ENCODE measurements around the gene PRPF39.

PRPF39 gene, protein sequence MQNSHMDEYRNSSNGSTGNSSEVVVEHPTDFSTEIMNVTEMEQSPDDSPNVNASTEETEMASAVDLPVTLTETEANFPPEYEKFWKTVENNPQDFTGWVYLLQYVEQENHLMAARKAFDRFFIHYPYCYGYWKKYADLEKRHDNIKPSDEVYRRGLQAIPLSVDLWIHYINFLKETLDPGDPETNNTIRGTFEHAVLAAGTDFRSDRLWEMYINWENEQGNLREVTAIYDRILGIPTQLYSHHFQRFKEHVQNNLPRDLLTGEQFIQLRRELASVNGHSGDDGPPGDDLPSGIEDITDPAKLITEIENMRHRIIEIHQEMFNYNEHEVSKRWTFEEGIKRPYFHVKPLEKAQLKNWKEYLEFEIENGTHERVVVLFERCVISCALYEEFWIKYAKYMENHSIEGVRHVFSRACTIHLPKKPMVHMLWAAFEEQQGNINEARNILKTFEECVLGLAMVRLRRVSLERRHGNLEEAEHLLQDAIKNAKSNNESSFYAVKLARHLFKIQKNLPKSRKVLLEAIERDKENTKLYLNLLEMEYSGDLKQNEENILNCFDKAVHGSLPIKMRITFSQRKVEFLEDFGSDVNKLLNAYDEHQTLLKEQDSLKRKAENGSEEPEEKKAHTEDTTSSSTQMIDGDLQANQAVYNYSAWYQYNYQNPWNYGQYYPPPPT

DNA sequence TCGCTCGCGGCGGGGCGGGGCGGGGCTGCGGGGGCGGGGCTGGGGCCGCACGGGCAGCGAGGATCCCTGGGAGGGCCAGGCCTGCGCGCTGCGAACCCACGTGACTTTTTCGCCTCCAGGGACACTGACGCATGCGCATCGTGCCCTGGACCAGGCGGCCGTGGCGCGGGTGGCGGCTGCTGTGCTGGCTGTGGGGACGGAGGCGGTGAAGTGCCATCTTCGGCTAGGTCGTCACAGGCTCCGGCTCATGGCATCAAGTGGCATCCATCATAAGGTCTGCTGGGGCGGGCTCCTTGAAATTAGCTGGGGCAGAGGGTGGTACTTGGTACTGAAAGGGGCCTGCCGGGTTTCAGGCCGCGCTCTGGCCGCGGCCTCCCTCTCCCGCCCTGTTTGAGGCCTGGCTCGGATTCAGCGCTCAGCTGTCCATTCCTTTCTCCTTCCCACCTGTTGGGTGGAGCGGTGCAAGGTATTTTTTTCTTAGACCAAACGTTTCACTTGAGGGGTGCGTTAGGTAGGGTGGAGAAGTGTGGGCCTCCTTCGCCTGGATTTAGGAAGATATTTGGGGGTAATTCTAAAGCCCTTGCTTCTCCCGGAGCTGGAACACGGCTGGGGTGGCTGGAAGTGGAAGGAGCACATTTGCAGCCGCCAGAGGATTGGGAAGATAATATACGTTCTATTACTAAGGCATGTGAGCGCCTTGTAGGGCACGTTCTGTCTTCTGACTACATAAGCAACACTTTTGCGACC lies at the start of gene PRPF39:
Gene PRPF39 (plus strand): TSS at position 141 of the 747 bp plus-strand sequence. CDS start 11,124 bp downstream, outside the sequence.
- ChIA-PET POLR2A (interaction anchor here (0.9 to 1.4 kb wide), 3 partner anchors 10 to 122 kb away, joined by 3 to 13 read pairs (median 4); partner anchors contain the start of genes FKBP3, KLHL28 and TOGARAM1), CTCF (interaction anchor here (0.6 kb wide), 1 partner anchor 188 kb away, joined by 3 read pairs; no protein-coding TSS in a partner anchor)
- Histone ChIP-seq H3K27ac (ENCODE audit: extremely low read depth, low read depth, low read length) (peak within 1 kb of the TSS; percentile 90), H3K36me3 (ENCODE audit: control insufficient read depth in 2 of 2, insufficient read depth in 1 of 2, low read length in 2 of 2) (peaks cover 0 to 4% of the 10 kb centered on the region in 2 experiments; a peak in 1 of 3 replicates), H3K4me1 (ENCODE audit: control insufficient read depth, insufficient read depth, low read length) (peaks cover 9% of the 10 kb centered on the region; the same call in 1 of the 2 replicates), H3K9me3 (ENCODE audit: control insufficient read depth, insufficient read depth, low read depth, low read length) (no peaks in the 10 kb centered on the region), H3K4me3 (ENCODE audit: low read depth, low read length) (peak within 1 kb of the TSS; percentile 82)
- no peak for TF ChIP-seq ZSCAN23 (tag by site-specific recombination; IDR thresholded peaks at IDR 0.05)
- TF ChIP-seq BCL11A (tag by site-specific recombination; IDR thresholded peaks at IDR 0.05; ENCODE audit: low read depth), result no peak
- peak; percentile 90 for TF ChIP-seq SCRT1 (tag by site-specific recombination; IDR thresholded peaks at IDR 0.05; ENCODE audit: borderline replicate concordance)
- TF ChIP-seq, protein P1, sequence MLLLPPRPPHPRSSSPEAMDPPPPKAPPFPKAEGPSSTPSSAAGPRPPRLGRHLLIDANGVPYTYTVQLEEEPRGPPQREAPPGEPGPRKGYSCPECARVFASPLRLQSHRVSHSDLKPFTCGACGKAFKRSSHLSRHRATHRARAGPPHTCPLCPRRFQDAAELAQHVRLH (tag by site-specific recombination; IDR thresholded peaks at IDR 0.05), result 0 out of 2 replicates have a peak, but pooled peaks have one; percentile 26
- no peak for TF ChIP-seq ZNF707 (tag by site-specific recombination; IDR thresholded peaks at IDR 0.05)
- TF ChIP-seq, protein P2, sequence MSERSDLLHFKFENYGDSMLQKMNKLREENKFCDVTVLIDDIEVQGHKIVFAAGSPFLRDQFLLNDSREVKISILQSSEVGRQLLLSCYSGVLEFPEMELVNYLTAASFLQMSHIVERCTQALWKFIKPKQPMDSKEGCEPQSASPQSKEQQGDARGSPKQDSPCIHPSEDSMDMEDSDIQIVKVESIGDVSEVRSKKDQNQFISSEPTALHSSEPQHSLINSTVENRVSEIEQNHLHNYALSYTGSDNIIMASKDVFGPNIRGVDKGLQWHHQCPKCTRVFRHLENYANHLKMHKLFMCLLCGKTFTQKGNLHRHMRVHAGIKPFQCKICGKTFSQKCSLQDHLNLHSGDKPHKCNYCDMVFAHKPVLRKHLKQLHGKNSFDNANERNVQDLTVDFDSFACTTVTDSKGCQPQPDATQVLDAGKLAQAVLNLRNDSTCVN (tag by site-specific recombination; optimal IDR thresholded peaks at IDR 0.05), result peak; percentile 54
- TF ChIP-seq GLIS2 (tag by site-specific recombination; IDR thresholded peaks at IDR 0.05), result no peak
- TF ChIP-seq ZNF121 (tag by site-specific recombination; IDR thresholded peaks at IDR 0.05), result 0 out of 2 replicates have a peak, but pooled peaks have one; percentile 16
- TF ChIP-seq, protein P3, sequence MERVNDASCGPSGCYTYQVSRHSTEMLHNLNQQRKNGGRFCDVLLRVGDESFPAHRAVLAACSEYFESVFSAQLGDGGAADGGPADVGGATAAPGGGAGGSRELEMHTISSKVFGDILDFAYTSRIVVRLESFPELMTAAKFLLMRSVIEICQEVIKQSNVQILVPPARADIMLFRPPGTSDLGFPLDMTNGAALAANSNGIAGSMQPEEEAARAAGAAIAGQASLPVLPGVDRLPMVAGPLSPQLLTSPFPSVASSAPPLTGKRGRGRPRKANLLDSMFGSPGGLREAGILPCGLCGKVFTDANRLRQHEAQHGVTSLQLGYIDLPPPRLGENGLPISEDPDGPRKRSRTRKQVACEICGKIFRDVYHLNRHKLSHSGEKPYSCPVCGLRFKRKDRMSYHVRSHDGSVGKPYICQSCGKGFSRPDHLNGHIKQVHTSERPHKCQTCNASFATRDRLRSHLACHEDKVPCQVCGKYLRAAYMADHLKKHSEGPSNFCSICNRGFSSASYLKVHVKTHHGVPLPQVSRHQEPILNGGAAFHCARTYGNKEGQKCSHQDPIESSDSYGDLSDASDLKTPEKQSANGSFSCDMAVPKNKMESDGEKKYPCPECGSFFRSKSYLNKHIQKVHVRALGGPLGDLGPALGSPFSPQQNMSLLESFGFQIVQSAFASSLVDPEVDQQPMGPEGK (tag by site-specific recombination; IDR thresholded peaks at IDR 0.05), result 0 out of 2 replicates have a peak, but pooled peaks have one; percentile 25
- TF ChIP-seq TRIM28 (IDR thresholded peaks at IDR 0.05; ENCODE audit: borderline replicate concordance, low read length), result peak; percentile 12; the same call in 1 of the 2 replicates
- TF ChIP-seq BCL11B (tag by site-specific recombination; IDR thresholded peaks at IDR 0.05; ENCODE audit: low read depth), result no peak
- peak; percentile 97 for TF ChIP-seq SCRT2 (tag by site-specific recombination; IDR thresholded peaks at IDR 0.05)
- TF ChIP-seq, protein P4, sequence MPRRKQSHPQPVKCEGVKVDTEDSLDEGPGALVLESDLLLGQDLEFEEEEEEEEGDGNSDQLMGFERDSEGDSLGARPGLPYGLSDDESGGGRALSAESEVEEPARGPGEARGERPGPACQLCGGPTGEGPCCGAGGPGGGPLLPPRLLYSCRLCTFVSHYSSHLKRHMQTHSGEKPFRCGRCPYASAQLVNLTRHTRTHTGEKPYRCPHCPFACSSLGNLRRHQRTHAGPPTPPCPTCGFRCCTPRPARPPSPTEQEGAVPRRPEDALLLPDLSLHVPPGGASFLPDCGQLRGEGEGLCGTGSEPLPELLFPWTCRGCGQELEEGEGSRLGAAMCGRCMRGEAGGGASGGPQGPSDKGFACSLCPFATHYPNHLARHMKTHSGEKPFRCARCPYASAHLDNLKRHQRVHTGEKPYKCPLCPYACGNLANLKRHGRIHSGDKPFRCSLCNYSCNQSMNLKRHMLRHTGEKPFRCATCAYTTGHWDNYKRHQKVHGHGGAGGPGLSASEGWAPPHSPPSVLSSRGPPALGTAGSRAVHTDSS (tag by site-specific recombination; IDR thresholded peaks at IDR 0.05), result no peak
- TF ChIP-seq KLF9 (tag by site-specific recombination; IDR thresholded peaks at IDR 0.05; ENCODE audit: low read depth), result 0 out of 2 replicates have a peak, but pooled peaks have one; percentile 30
- TF ChIP-seq ZNF660 (tag by site-specific recombination; IDR thresholded peaks at IDR 0.05), result 0 out of 2 replicates have a peak, but pooled peaks have one; percentile 30
- TF ChIP-seq ZNF610 (tag by site-specific recombination; IDR thresholded peaks at IDR 0.05; ENCODE audit: borderline replicate concordance), result no peak
- TF ChIP-seq ZNF747 (tag by site-specific recombination; IDR thresholded peaks at IDR 0.05), result no peak
- TF ChIP-seq, protein P5, sequence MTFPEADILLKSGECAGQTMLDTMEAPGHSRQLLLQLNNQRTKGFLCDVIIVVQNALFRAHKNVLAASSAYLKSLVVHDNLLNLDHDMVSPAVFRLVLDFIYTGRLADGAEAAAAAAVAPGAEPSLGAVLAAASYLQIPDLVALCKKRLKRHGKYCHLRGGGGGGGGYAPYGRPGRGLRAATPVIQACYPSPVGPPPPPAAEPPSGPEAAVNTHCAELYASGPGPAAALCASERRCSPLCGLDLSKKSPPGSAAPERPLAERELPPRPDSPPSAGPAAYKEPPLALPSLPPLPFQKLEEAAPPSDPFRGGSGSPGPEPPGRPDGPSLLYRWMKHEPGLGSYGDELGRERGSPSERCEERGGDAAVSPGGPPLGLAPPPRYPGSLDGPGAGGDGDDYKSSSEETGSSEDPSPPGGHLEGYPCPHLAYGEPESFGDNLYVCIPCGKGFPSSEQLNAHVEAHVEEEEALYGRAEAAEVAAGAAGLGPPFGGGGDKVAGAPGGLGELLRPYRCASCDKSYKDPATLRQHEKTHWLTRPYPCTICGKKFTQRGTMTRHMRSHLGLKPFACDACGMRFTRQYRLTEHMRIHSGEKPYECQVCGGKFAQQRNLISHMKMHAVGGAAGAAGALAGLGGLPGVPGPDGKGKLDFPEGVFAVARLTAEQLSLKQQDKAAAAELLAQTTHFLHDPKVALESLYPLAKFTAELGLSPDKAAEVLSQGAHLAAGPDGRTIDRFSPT (tag by site-specific recombination; IDR thresholded peaks at IDR 0.05), result 0 out of 2 replicates have a peak, but pooled peaks have one; percentile 34
- TF ChIP-seq HOXA7 (CRISPR knock-in tag; IDR thresholded peaks at IDR 0.05; ENCODE audit: borderline replicate concordance), result no peak
- TF ChIP-seq, protein P6, sequence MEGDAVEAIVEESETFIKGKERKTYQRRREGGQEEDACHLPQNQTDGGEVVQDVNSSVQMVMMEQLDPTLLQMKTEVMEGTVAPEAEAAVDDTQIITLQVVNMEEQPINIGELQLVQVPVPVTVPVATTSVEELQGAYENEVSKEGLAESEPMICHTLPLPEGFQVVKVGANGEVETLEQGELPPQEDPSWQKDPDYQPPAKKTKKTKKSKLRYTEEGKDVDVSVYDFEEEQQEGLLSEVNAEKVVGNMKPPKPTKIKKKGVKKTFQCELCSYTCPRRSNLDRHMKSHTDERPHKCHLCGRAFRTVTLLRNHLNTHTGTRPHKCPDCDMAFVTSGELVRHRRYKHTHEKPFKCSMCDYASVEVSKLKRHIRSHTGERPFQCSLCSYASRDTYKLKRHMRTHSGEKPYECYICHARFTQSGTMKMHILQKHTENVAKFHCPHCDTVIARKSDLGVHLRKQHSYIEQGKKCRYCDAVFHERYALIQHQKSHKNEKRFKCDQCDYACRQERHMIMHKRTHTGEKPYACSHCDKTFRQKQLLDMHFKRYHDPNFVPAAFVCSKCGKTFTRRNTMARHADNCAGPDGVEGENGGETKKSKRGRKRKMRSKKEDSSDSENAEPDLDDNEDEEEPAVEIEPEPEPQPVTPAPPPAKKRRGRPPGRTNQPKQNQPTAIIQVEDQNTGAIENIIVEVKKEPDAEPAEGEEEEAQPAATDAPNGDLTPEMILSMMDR (tag by site-specific recombination; IDR thresholded peaks at IDR 0.05), result no peak
- TF ChIP-seq, protein P7, sequence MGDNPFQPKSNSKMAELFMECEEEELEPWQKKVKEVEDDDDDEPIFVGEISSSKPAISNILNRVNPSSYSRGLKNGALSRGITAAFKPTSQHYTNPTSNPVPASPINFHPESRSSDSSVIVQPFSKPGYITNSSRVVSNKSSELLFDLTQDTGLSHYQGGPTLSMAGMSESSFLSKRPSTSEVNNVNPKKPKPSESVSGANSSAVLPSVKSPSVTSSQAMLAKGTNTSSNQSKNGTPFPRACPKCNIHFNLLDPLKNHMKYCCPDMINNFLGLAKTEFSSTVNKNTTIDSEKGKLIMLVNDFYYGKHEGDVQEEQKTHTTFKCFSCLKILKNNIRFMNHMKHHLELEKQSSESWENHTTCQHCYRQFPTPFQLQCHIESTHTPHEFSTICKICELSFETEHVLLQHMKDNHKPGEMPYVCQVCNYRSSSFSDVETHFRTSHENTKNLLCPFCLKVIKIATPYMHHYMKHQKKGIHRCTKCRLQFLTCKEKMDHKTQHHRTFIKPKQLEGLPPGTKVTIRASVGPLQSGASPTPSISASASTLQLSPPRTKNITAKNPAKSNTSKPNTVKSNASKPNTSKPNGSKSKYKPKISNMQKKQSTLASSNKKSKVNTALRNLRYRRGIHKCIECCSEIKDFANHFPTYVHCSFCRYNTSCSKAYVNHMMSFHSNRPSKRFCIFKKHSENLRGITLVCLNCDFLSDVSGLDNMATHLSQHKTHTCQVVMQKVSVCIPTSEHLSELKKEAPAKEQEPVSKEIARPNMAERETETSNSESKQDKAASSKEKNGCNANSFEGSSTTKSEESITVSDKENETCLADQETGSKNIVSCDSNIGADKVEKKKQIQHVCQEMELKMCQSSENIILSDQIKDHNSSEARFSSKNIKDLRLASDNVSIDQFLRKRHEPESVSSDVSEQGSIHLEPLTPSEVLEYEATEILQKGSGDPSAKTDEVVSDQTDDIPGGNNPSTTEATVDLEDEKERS (tag by site-specific recombination; IDR thresholded peaks at IDR 0.05), result no peak

Data from HEK293 (cell line).